GM20000 (cell line): ENCODE measurements around the gene PPP1R9B.

Source experiments
- DNase-seq: peaks from one replicate; pipeline ENCODE4 v3.0.0; 2012; ENCODE audit warnings: low spot score
- CTCF ChIP-seq: IDR thresholded peaks from 2 replicates; pipeline ENCODE4 v1.5.1; 2012; ENCODE audit warnings: mild to moderate bottlenecking, control low read depth; ENCODE audit errors: extremely low read depth, missing control alignments

Gene PPP1R9B

DNA sequence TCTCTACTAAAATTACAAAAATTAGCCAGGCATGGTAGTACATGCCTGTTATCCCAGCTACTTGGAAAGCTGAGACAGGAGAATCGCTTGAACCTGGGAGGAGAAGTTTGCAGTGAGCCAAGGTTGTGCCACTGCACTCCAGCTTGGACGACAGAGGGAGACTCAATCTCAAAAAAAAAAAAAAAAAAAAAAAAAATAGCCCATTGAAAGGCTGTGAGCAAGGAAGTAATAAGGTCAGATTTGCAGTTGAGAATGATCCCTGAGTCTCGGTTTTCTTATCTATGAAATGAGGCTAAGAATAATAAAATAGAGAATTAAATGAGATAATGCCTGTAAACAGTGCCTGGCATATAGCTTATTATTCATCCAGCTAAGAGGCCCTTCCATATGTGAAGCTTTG is 56.7 kb downstream of the PPP1R9B start:
- no peak for DNase-seq
- TF ChIP-seq CTCF: no peak

DNA sequence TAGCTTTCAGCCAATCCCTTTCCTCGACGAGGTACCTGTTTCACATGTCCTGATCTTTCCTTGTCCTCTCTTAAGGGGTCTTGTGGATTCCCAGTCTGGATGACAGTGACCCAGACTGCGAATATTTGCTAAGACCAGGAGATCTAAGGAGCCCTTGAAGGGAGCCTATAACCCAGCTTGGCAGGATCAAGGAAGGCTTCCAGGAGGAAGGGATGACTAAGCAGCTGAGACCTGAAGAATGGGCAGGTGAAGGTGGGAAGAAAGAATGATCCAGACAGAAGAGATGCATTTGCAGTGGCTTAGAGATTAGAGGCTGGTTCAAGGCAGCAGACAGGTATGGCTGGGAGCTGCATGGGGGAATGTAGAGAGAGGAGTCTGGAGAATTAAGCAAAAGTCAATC is 57.2 kb downstream of the PPP1R9B start:
- TF ChIP-seq CTCF: no peak

GRCh38 chr17:50091918-50092285 is 58.6 kb downstream of the PPP1R9B start:
- no peak for DNase-seq
- no peak for TF ChIP-seq CTCF

More for the DNA sequence above, 57.2 kb downstream of the PPP1R9B start:
- no peak for DNase-seq

GRCh38 chr17:50090971-50091917 is 59.2 kb downstream of the PPP1R9B start:
- DNase-seq: no peak
- no peak for TF ChIP-seq CTCF

GRCh38 chr17:50090071-50090470 is 60.4 kb downstream of the PPP1R9B start:
- DNase-seq: no peak
- no peak for TF ChIP-seq CTCF

- no peak for TF ChIP-seq CTCF
- DNase-seq: no peak
Observed at GRCh38 chr17:50088952-50089825, 61.3 kb downstream of the PPP1R9B start.

- no peak for TF ChIP-seq CTCF
- no peak for DNase-seq
Observed at GRCh38 chr17:50087912-50088405, 62.5 kb downstream of the PPP1R9B start.
